CD14-positive monocyte (primary cell): ENCODE data around the gene NCL. TPM values are rescaled to one million over a fixed set of nuclear protein-coding genes. Genes with fewer than 3 reads are reported as not detected.

ENCODE experiments used
- DNase-seq, 3 donors: peaks; one replicate each; pipeline ENCODE4 v3.0.0-alpha.2; 2011 to 2022
- H2AFZ ChIP-seq: 2 replicates; pipeline ENCODE4 v1.6.0; 2012; ENCODE audit warnings: mild to moderate bottlenecking, low read depth, low read length, inconsistent platforms; ENCODE audit not compliant: insufficient read depth, poor library complexity, severe bottlenecking
- H3K27ac ChIP-seq, 2 donors: 1 replicate in 1 of 2; 2 replicates in 1 of 2; pipeline ENCODE4 v1.5.1; 2012 to 2013; ENCODE audit warnings: low read length in 2 of 2, control low read depth in 1 of 2, inconsistent platforms in 1 of 2, low read depth in 1 of 2, mild to moderate bottlenecking in 1 of 2
- H3K27me3 ChIP-seq, 2 donors: one replicate each; pipeline versions ENCODE4 v1.6.0 to v1.6.1; 2011 to 2013; ENCODE audit warnings: low read length in 2 of 2; ENCODE audit not compliant: control insufficient read depth in 2 of 2, insufficient read depth in 2 of 2
- H3K36me3 ChIP-seq, 2 donors: replicated peaks in 1 of 2; 1 replicate in 1 of 2; 2 replicates in 1 of 2; pipeline versions ENCODE4 v1.5.1 to v1.6.1; 2012 to 2013; ENCODE audit warnings: low read length in 2 of 2, control low read depth in 1 of 2, inconsistent platforms in 1 of 2, mild to moderate bottlenecking in 1 of 2; ENCODE audit not compliant: insufficient read depth in 2 of 2, control insufficient read depth in 1 of 2
- H3K4me1 ChIP-seq, 2 donors: 1 replicate in 1 of 2; 2 replicates in 1 of 2; pipeline versions ENCODE4 v1.5.1 to v1.6.1; 2012 to 2013; ENCODE audit warnings: low read length in 2 of 2, control low read depth in 1 of 2, inconsistent platforms in 1 of 2, mild to moderate bottlenecking in 1 of 2, moderate library complexity in 1 of 2; ENCODE audit not compliant: insufficient read depth in 2 of 2, control insufficient read depth in 1 of 2
- H3K4me2 ChIP-seq: replicated peaks from 2 replicates; pipeline ENCODE3; 2012; ENCODE audit warnings: low read length, moderate library complexity, mild to moderate bottlenecking; ENCODE audit not compliant: poor library complexity, severe bottlenecking; ENCODE audit errors: extremely low read depth
- H3K4me3 ChIP-seq, 3 experiments: fragments of 200-600 bp in 1 of 3; sonication (generic) in 1 of 3; replicated peaks in 1 of 3; 1 replicate in 2 of 3; 2 replicates in 1 of 3; pipeline ENCODE4 v1.5.1; 2011 to 2013; ENCODE audit warnings: low read length in 3 of 3, mild to moderate bottlenecking in 3 of 3, control low read depth in 2 of 3, low read depth in 2 of 3, inconsistent platforms in 1 of 3, moderate library complexity in 1 of 3
- H3K79me2 ChIP-seq: 2 replicates; pipeline ENCODE4 v1.6.0; 2012; ENCODE audit warnings: mild to moderate bottlenecking, control low read depth, inconsistent platforms, low read length, moderate library complexity; ENCODE audit not compliant: insufficient read depth
- H3K9ac ChIP-seq: 2 replicates; pipeline ENCODE4 v1.6.0; 2017; ENCODE audit warnings: low read length, mild to moderate bottlenecking; ENCODE audit not compliant: insufficient read depth, poor library complexity, severe bottlenecking
- H3K9me3 ChIP-seq, 2 donors: replicated peaks in 1 of 2; 1 replicate in 1 of 2; 2 replicates in 1 of 2; pipeline versions ENCODE4 v1.5.1 to v1.6.1; 2012 to 2013; ENCODE audit warnings: low read length in 2 of 2, control low read depth in 1 of 2; ENCODE audit not compliant: control insufficient read depth in 1 of 2, insufficient read depth in 1 of 2
- H4K20me1 ChIP-seq: 2 replicates; pipeline ENCODE4 v1.6.0; 2012; ENCODE audit warnings: mild to moderate bottlenecking, low read length, control low read depth, moderate library complexity; ENCODE audit not compliant: insufficient read depth
- H3K27ac Mint-ChIP-seq, 7 donors: one replicate each; pipeline ENCODE4 v1.8.0; 2020; ENCODE audit warnings: mild to moderate bottlenecking in 7 of 7, mixed read lengths in 7 of 7, moderate library complexity in 6 of 7, inconsistent platforms in 2 of 7
- H3K27me3 Mint-ChIP-seq, 3 donors: one replicate each; pipeline ENCODE4 v1.8.0; 2021 to 2022; ENCODE audit warnings: low read depth in 3 of 3, mild to moderate bottlenecking in 3 of 3, mixed read lengths in 3 of 3, moderate library complexity in 3 of 3, inconsistent platforms in 1 of 3
- H3K36me3 Mint-ChIP-seq, 2 donors: one replicate each; pipeline ENCODE4 v1.8.0; 2020; ENCODE audit warnings: mixed read lengths in 2 of 2, inconsistent platforms in 1 of 2, mild to moderate bottlenecking in 1 of 2
- H3K4me1 Mint-ChIP-seq: one replicate; pipeline ENCODE4 v1.8.0; 2020; ENCODE audit warnings: mild to moderate bottlenecking, mixed read lengths
- H3K4me3 Mint-ChIP-seq, 2 donors: one replicate each; pipeline ENCODE4 v1.8.0; 2020; ENCODE audit warnings: mild to moderate bottlenecking in 2 of 2, mixed read lengths in 2 of 2, moderate library complexity in 1 of 2
- H3K9me3 Mint-ChIP-seq, 7 donors: one replicate each; pipeline ENCODE4 v1.8.0; 2020 to 2022; ENCODE audit warnings: mixed read lengths in 7 of 7, mild to moderate bottlenecking in 6 of 7, moderate library complexity in 6 of 7, inconsistent platforms in 2 of 7
- CTCF ChIP-seq: fragments of 200-600 bp; IDR thresholded peaks from one replicate; pipeline ENCODE4 v1.8.0; 2022; ENCODE audit warnings: antibody characterized with exemption, mild to moderate bottlenecking
- WGBS: methylation state at CpG from one replicate; pipeline ENCODE4 v1.1.5; 2013; ENCODE audit warnings: missing lambda C conversion rate; ENCODE audit not compliant: insufficient coverage; 5-methylcytosine and 5-hydroxymethylcytosine counted together
- intact Hi-C, 2 donors: fragments of 100-400 bp; cut with micrococcal nuclease; formaldehyde crosslinking; loops; one replicate each; pipeline versions ENCODE4 v1.15.0 to v1.15.1; 2023
- polyA plus RNA-seq, 3 donors: library from polyadenylated mRNA; depleted of rRNA in 1 of 3; unstranded in 2 of 3; stranded (reverse) in 1 of 3; fragments of 300-500 nt in 2 of 3; fragments of >200 nt in 1 of 3; fragmentation: Illumina TruSeq in 2 of 3; gene quantifications; 1 replicate in 2 of 3; 2 replicates in 1 of 3; pipeline ENCODE4 v1.2.3, GENCODE V29; 2012 to 2021

Gene NCL
- polyA plus RNA-seq, 3 donors, result 26.2 to 143 (median 106) TPM

GRCh38 chr2:231413921-231414476, 50.3 kb downstream of the NCL start:
- WGBS, result 88% methylated on average over 12 of the region's 15 CpGs
- no peak overlapping the region for H3K9ac ChIP-seq
- Mint-ChIP-seq H3K9me3 (peaks cover 8 to 21% (median 13%) of the 10 kb centered on the region in 7 donors), H3K4me1 (peaks cover 9% of the 10 kb centered on the region), H3K27me3 (peaks cover 23 to 32% (median 25%) of the 10 kb centered on the region in 3 donors), H3K36me3 (no peaks in the 10 kb centered on the region), H3K27ac (no peak overlapping the region), H3K4me3 (no peak overlapping the region)
- no peak overlapping the region for H2AFZ ChIP-seq
- H3K4me1 ChIP-seq, result peaks cover 5 to 13% of the 10 kb centered on the region in 2 donors
- intact Hi-C loops, result loop anchor here (5.0 kb wide), 2 partner anchors 117 to 187 kb away; no protein-coding TSS in a partner anchor
- H3K27ac ChIP-seq, result no peak overlapping the region
- no peak for DNase-seq
- H3K4me3 ChIP-seq, result no peak overlapping the region
- no peaks in the 10 kb centered on the region for H4K20me1 ChIP-seq
- H3K4me2 ChIP-seq, result no peak overlapping the region
- no peaks in the 10 kb centered on the region for H3K36me3 ChIP-seq
- H3K79me2 ChIP-seq, result no peaks in the 10 kb centered on the region
- H3K9me3 ChIP-seq, result peaks cover 11 to 15% of the 10 kb centered on the region in 2 donors
- no peak for TF ChIP-seq CTCF
- H3K27me3 ChIP-seq, result peaks cover 8 to 21% of the 10 kb centered on the region in 2 donors

GRCh38 chr2:231413456-231413855, 50.8 kb downstream of the NCL start:
- Mint-ChIP-seq H3K9me3 (peaks cover 11 to 23% (median 13%) of the 10 kb centered on the region in 7 donors), H3K27ac (no peak overlapping the region), H3K4me1 (peaks cover 9% of the 10 kb centered on the region), H3K36me3 (no peaks in the 10 kb centered on the region), H3K4me3 (peak overlapping the region in 1 of 2 donors; percentile 26), H3K27me3 (peaks cover 23 to 32% (median 25%) of the 10 kb centered on the region in 3 donors)
- Histone ChIP-seq H3K4me1 (peaks cover 5 to 13% of the 10 kb centered on the region in 2 donors), H3K27me3 (peaks cover 8 to 21% of the 10 kb centered on the region in 2 donors), H3K79me2 (no peaks in the 10 kb centered on the region), H4K20me1 (no peaks in the 10 kb centered on the region), H3K4me2 (no peak overlapping the region), H2AFZ (no peak overlapping the region), H3K27ac (no peak overlapping the region), H3K36me3 (no peaks in the 10 kb centered on the region), H3K9ac (no peak overlapping the region), H3K9me3 (peaks cover 11 to 15% of the 10 kb centered on the region in 2 donors), H3K4me3 (no peak overlapping the region)
- no peak for TF ChIP-seq CTCF
- intact Hi-C loops, result loop anchor here (5.0 kb wide), 2 partner anchors 116 to 186 kb away; no protein-coding TSS in a partner anchor
- DNase-seq, result no peak
- 100% methylated on average over 2 of the region's 6 CpGs for WGBS
